Uterus (tissue), 4 donors: ENCODE results near the gene FMO3. TPM values are rescaled to one million over a fixed set of nuclear protein-coding genes. Genes with fewer than 3 reads are reported as not detected.

ENCODE experiments used
- DNase-seq, 2 donors: peaks; one replicate each; pipeline ENCODE4 v3.0.0-alpha.2; 2019 to 2020
- H3K27ac ChIP-seq, 2 donors: fragments of 200-600 bp; sonication (generic); 1 replicate in 1 of 2; 2 replicates in 1 of 2; pipeline ENCODE4 v1.5.1; 2016 to 2018
- H3K27me3 ChIP-seq, 2 donors: fragments of 200-600 bp; sonication (generic); one replicate each; pipeline ENCODE4 v1.5.1; 2018 to 2019; ENCODE audit warnings: control low read depth in 1 of 2
- H3K36me3 ChIP-seq, 2 donors: fragments of 200-600 bp; sonication (generic); one replicate each; pipeline ENCODE4 v1.5.1; 2019; ENCODE audit warnings: control low read depth in 1 of 2
- H3K4me1 ChIP-seq, 2 donors: fragments of 200-600 bp; sonication (generic); one replicate each; pipeline ENCODE4 v1.5.1; 2018 to 2019; ENCODE audit warnings: control low read depth in 1 of 2
- H3K4me3 ChIP-seq, 2 donors: fragments of 200-600 bp; sonication (generic); 1 replicate in 1 of 2; 2 replicates in 1 of 2; pipeline ENCODE4 v1.5.1; 2018 to 2019; ENCODE audit warnings: mild to moderate bottlenecking in 1 of 2
- H3K9me3 ChIP-seq, 2 donors: fragments of 200-600 bp; sonication (generic); one replicate each; pipeline ENCODE4 v1.5.1; 2019; ENCODE audit warnings: control low read depth in 1 of 2
- POLR2A ChIP-seq, 2 donors: fragments of 450-650 bp; IDR thresholded peaks; one replicate each; pipeline ENCODE4 v1.6.1; 2016; ENCODE audit warnings: antibody characterized with exemption in 2 of 2, mild to moderate bottlenecking in 1 of 2, moderate library complexity in 1 of 2
- intact Hi-C: fragments of 100-400 bp; cut with DNase I; formaldehyde crosslinking; loops from one replicate; pipeline ENCODE4 v1.15.1; 2023; ENCODE audit warnings: low total_unique reads
- total RNA-seq, 4 donors: library from RNA; depleted of rRNA in 3 of 4; stranded (reverse); fragments of >200 nt in 3 of 4; gene quantifications; one replicate each; pipeline versions ENCODE4 v1.1.0 to v1.2.4, GENCODE V29; 2014 to 2023
- TF ChIP-seq, protein P1 (sequence below), 4 experiments: fragments of 200-600 bp in 2 of 4; fragments of 450-650 bp in 2 of 4; sonication (generic) in 2 of 4; IDR thresholded peaks; one replicate each; pipeline ENCODE4 v1.5.1; 2016 to 2019; ENCODE audit warnings: antibody characterized with exemption in 4 of 4, mild to moderate bottlenecking in 2 of 4, moderate library complexity in 1 of 4
- donor health status: DM: yes; HTN: yes; CAD: no.

FMO3 gene
- total RNA-seq, 4 donors from 2014 or later: 0.14 to 30.9 (median 1.1) TPM

- no peak overlapping the region for H3K4me3 ChIP-seq
- H3K27me3 ChIP-seq: no peaks in the 10 kb centered on the region
- H3K9me3 ChIP-seq: no peaks in the 10 kb centered on the region
- DNase-seq: peak; percentile 49 to 54
- peaks cover 4 to 8% of the 10 kb centered on the region in 2 donors for H3K4me1 ChIP-seq
- H3K27ac ChIP-seq: peak overlapping the region; percentile 76 to 84
- no peaks in the 10 kb centered on the region for H3K36me3 ChIP-seq
- intact Hi-C loops: no loop called here
- TF ChIP-seq POLR2A (IDR thresholded peaks at IDR 0.05): no peak
- TF ChIP-seq, protein P1, sequence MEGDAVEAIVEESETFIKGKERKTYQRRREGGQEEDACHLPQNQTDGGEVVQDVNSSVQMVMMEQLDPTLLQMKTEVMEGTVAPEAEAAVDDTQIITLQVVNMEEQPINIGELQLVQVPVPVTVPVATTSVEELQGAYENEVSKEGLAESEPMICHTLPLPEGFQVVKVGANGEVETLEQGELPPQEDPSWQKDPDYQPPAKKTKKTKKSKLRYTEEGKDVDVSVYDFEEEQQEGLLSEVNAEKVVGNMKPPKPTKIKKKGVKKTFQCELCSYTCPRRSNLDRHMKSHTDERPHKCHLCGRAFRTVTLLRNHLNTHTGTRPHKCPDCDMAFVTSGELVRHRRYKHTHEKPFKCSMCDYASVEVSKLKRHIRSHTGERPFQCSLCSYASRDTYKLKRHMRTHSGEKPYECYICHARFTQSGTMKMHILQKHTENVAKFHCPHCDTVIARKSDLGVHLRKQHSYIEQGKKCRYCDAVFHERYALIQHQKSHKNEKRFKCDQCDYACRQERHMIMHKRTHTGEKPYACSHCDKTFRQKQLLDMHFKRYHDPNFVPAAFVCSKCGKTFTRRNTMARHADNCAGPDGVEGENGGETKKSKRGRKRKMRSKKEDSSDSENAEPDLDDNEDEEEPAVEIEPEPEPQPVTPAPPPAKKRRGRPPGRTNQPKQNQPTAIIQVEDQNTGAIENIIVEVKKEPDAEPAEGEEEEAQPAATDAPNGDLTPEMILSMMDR (IDR thresholded peaks at IDR 0.05): no peak
These were observed 49.7 kb downstream of the FMO3 start for GRCh38 chr1:171140401-171140800.

DNA sequence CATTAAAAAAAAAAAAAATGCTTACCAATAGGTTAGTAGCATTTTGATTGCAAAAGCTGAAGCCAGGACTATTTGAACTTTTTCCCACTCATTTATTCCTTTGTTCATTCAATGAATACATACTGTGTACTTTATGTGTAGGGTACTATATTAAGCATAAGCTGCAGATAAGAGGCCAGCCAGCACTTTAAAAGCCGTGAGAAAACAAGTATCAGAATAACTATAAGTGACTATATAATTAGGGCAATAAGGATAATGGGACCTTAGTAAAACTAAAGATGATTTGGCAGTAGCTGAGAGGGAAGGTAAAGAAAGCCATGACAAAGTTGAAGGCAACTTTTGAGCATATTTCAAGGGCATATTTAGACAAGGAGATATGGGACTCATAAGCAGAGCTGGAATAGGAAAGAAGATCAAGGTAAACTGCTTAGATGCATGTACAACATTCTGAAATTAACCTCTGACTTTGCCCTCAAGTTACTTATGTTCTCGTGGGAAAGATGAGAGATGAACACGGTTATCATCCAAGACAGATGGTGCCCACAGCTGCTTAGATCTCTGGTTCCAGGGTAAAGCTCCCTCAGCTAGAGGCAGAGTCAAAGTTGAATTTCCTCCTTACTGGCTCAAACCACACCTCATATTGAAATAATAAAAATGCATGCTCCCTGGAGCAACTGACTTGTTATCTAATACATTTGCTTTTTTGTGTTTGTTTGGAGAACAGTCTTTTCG lies 50.4 kb downstream of the FMO3 start:
- peaks cover 4 to 8% of the 10 kb centered on the region in 2 donors for H3K4me1 ChIP-seq
- H3K9me3 ChIP-seq: no peaks in the 10 kb centered on the region
- no peaks in the 10 kb centered on the region for H3K36me3 ChIP-seq
- no peaks in the 10 kb centered on the region for H3K27me3 ChIP-seq
- intact Hi-C loops: no loop called here
- TF ChIP-seq, protein P1 (IDR thresholded peaks at IDR 0.05): no peak
- TF ChIP-seq POLR2A (IDR thresholded peaks at IDR 0.05): no peak
- peak overlapping the region; percentile 76 to 84 for H3K27ac ChIP-seq
- DNase-seq: no peak
- H3K4me3 ChIP-seq: no peak overlapping the region

DNA sequence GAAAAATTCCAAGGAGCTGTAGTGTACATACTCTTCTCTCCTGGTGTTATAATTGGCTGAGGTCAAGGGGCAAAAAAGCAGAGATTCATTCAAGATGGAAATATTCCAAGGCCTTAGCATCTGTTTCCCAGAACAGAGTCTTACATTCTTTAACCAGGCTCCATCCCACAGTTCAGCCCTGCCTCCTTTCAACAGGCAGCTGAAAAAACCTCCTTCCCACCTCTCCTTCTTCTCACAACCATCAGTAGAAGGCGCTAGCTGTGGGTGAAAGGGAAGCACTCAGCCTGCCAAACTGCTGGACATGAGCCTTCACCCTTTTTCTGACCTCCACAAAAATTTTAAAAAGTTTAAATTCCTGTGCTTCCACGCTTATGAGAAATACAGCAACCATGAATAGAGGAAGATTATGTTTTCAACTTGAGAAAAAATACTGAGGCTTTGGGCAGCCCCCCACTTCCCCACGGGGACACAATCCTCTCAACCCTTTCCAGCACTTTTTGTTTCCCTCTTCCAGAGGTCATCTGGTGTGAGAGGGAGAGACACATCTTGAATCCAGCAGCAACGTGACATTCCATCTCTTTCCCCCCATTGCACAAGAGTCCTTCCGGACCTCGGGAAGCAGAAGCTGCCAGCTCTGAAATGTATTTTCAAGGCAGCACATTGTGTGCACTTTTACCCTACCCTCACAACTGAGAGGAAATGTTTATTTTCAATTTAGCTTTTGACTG lies 51.1 kb downstream of the FMO3 start:
- H3K4me1 ChIP-seq: peaks cover 4 to 8% of the 10 kb centered on the region in 2 donors
- TF ChIP-seq, protein P1 (IDR thresholded peaks at IDR 0.05): peak in 2 of 4 experiments; percentile 0 to 13
- TF ChIP-seq POLR2A (IDR thresholded peaks at IDR 0.05): no peak
- intact Hi-C loops: no loop called here

GRCh38 chr1:171142416-171143385 lies 52.0 kb downstream of the FMO3 start:
- TF ChIP-seq, protein P1 (IDR thresholded peaks at IDR 0.05): no peak
- no peak for TF ChIP-seq POLR2A (IDR thresholded peaks at IDR 0.05)
- H3K9me3 ChIP-seq: no peaks in the 10 kb centered on the region
- DNase-seq: peak; percentile 36 to 64
- no peaks in the 10 kb centered on the region for H3K36me3 ChIP-seq
- H3K27ac ChIP-seq: peak overlapping the region; percentile 76 to 84
- no peaks in the 10 kb centered on the region for H3K27me3 ChIP-seq
- peaks cover 4 to 8% of the 10 kb centered on the region in 2 donors for H3K4me1 ChIP-seq
- intact Hi-C loops: no loop called here
- H3K4me3 ChIP-seq: no peak overlapping the region

More for the DNA sequence above, 51.1 kb downstream of the FMO3 start:
- peak; percentile 71 to 79 for DNase-seq
- H3K27me3 ChIP-seq: no peaks in the 10 kb centered on the region
- no peak overlapping the region for H3K4me3 ChIP-seq
- no peaks in the 10 kb centered on the region for H3K36me3 ChIP-seq
- no peaks in the 10 kb centered on the region for H3K9me3 ChIP-seq
- peak overlapping the region; percentile 76 to 84 for H3K27ac ChIP-seq
